CD14-positive monocyte (primary cell): ENCODE measurements around the gene DNAJC27. TPM values are rescaled to one million over a fixed set of nuclear protein-coding genes. Genes with fewer than 3 reads are reported as not detected.

Source experiments
- DNase-seq, 3 donors: peaks; one replicate each; pipeline ENCODE4 v3.0.0-alpha.2; 2011 to 2022
- H2AFZ ChIP-seq: 2 replicates; pipeline ENCODE4 v1.6.0; 2012; ENCODE audit warnings: mild to moderate bottlenecking, low read depth, low read length, inconsistent platforms; ENCODE audit not compliant: insufficient read depth, poor library complexity, severe bottlenecking
- H3K27ac ChIP-seq, 2 donors: 1 replicate in 1 of 2; 2 replicates in 1 of 2; pipeline ENCODE4 v1.5.1; 2012 to 2013; ENCODE audit warnings: low read length in 2 of 2, control low read depth in 1 of 2, inconsistent platforms in 1 of 2, low read depth in 1 of 2, mild to moderate bottlenecking in 1 of 2
- H3K27me3 ChIP-seq, 2 donors: one replicate each; pipeline versions ENCODE4 v1.6.0 to v1.6.1; 2011 to 2013; ENCODE audit warnings: low read length in 2 of 2; ENCODE audit not compliant: control insufficient read depth in 2 of 2, insufficient read depth in 2 of 2
- H3K36me3 ChIP-seq, 2 donors: replicated peaks in 1 of 2; 1 replicate in 1 of 2; 2 replicates in 1 of 2; pipeline versions ENCODE4 v1.5.1 to v1.6.1; 2012 to 2013; ENCODE audit warnings: low read length in 2 of 2, control low read depth in 1 of 2, inconsistent platforms in 1 of 2, mild to moderate bottlenecking in 1 of 2; ENCODE audit not compliant: insufficient read depth in 2 of 2, control insufficient read depth in 1 of 2
- H3K4me1 ChIP-seq, 2 donors: 1 replicate in 1 of 2; 2 replicates in 1 of 2; pipeline versions ENCODE4 v1.5.1 to v1.6.1; 2012 to 2013; ENCODE audit warnings: low read length in 2 of 2, control low read depth in 1 of 2, inconsistent platforms in 1 of 2, mild to moderate bottlenecking in 1 of 2, moderate library complexity in 1 of 2; ENCODE audit not compliant: insufficient read depth in 2 of 2, control insufficient read depth in 1 of 2
- H3K4me2 ChIP-seq: replicated peaks from 2 replicates; pipeline ENCODE3; 2012; ENCODE audit warnings: low read length, moderate library complexity, mild to moderate bottlenecking; ENCODE audit not compliant: poor library complexity, severe bottlenecking; ENCODE audit errors: extremely low read depth
- H3K4me3 ChIP-seq, 3 experiments: fragments of 200-600 bp in 1 of 3; sonication (generic) in 1 of 3; replicated peaks in 1 of 3; 1 replicate in 2 of 3; 2 replicates in 1 of 3; pipeline ENCODE4 v1.5.1; 2011 to 2013; ENCODE audit warnings: low read length in 3 of 3, mild to moderate bottlenecking in 3 of 3, control low read depth in 2 of 3, low read depth in 2 of 3, inconsistent platforms in 1 of 3, moderate library complexity in 1 of 3
- H3K79me2 ChIP-seq: 2 replicates; pipeline ENCODE4 v1.6.0; 2012; ENCODE audit warnings: mild to moderate bottlenecking, control low read depth, inconsistent platforms, low read length, moderate library complexity; ENCODE audit not compliant: insufficient read depth
- H3K9ac ChIP-seq: 2 replicates; pipeline ENCODE4 v1.6.0; 2017; ENCODE audit warnings: low read length, mild to moderate bottlenecking; ENCODE audit not compliant: insufficient read depth, poor library complexity, severe bottlenecking
- H3K9me3 ChIP-seq, 2 donors: replicated peaks in 1 of 2; 1 replicate in 1 of 2; 2 replicates in 1 of 2; pipeline versions ENCODE4 v1.5.1 to v1.6.1; 2012 to 2013; ENCODE audit warnings: low read length in 2 of 2, control low read depth in 1 of 2; ENCODE audit not compliant: control insufficient read depth in 1 of 2, insufficient read depth in 1 of 2
- H4K20me1 ChIP-seq: 2 replicates; pipeline ENCODE4 v1.6.0; 2012; ENCODE audit warnings: mild to moderate bottlenecking, low read length, control low read depth, moderate library complexity; ENCODE audit not compliant: insufficient read depth
- H3K27ac Mint-ChIP-seq, 7 donors: one replicate each; pipeline ENCODE4 v1.8.0; 2020; ENCODE audit warnings: mild to moderate bottlenecking in 7 of 7, mixed read lengths in 7 of 7, moderate library complexity in 6 of 7, inconsistent platforms in 2 of 7
- H3K27me3 Mint-ChIP-seq, 3 donors: one replicate each; pipeline ENCODE4 v1.8.0; 2021 to 2022; ENCODE audit warnings: low read depth in 3 of 3, mild to moderate bottlenecking in 3 of 3, mixed read lengths in 3 of 3, moderate library complexity in 3 of 3, inconsistent platforms in 1 of 3
- H3K36me3 Mint-ChIP-seq, 2 donors: one replicate each; pipeline ENCODE4 v1.8.0; 2020; ENCODE audit warnings: mixed read lengths in 2 of 2, inconsistent platforms in 1 of 2, mild to moderate bottlenecking in 1 of 2
- H3K4me1 Mint-ChIP-seq: one replicate; pipeline ENCODE4 v1.8.0; 2020; ENCODE audit warnings: mild to moderate bottlenecking, mixed read lengths
- H3K4me3 Mint-ChIP-seq, 2 donors: one replicate each; pipeline ENCODE4 v1.8.0; 2020; ENCODE audit warnings: mild to moderate bottlenecking in 2 of 2, mixed read lengths in 2 of 2, moderate library complexity in 1 of 2
- H3K9me3 Mint-ChIP-seq, 7 donors: one replicate each; pipeline ENCODE4 v1.8.0; 2020 to 2022; ENCODE audit warnings: mixed read lengths in 7 of 7, mild to moderate bottlenecking in 6 of 7, moderate library complexity in 6 of 7, inconsistent platforms in 2 of 7
- CTCF ChIP-seq: fragments of 200-600 bp; IDR thresholded peaks from one replicate; pipeline ENCODE4 v1.8.0; 2022; ENCODE audit warnings: antibody characterized with exemption, mild to moderate bottlenecking
- WGBS: methylation state at CpG from one replicate; pipeline ENCODE4 v1.1.5; 2013; ENCODE audit warnings: missing lambda C conversion rate; ENCODE audit not compliant: insufficient coverage; 5-methylcytosine and 5-hydroxymethylcytosine counted together
- intact Hi-C, 2 donors: fragments of 100-400 bp; cut with micrococcal nuclease; formaldehyde crosslinking; loops; one replicate each; pipeline versions ENCODE4 v1.15.0 to v1.15.1; 2023
- polyA plus RNA-seq, 3 donors: library from polyadenylated mRNA; depleted of rRNA in 1 of 3; unstranded in 2 of 3; stranded (reverse) in 1 of 3; fragments of 300-500 nt in 2 of 3; fragments of >200 nt in 1 of 3; fragmentation: Illumina TruSeq in 2 of 3; gene quantifications; 1 replicate in 2 of 3; 2 replicates in 1 of 3; pipeline ENCODE4 v1.2.3, GENCODE V29; 2012 to 2021

The DNAJC27 gene
- polyA plus RNA-seq, 3 donors: 0.86 to 2.8 (median 2.2) TPM

- peak; percentile 4 to 42 (median 32) for DNase-seq
- H3K9me3 ChIP-seq: no peaks in the 10 kb centered on the region
- H2AFZ ChIP-seq: peak overlapping the region; percentile 82
- H3K4me1 ChIP-seq: peaks cover 16 to 22% of the 10 kb centered on the region in 2 donors
- peaks cover 0 to 12% (median 5%) of the 10 kb centered on the region in 3 donors for H3K27me3 Mint-ChIP-seq
- no peaks in the 10 kb centered on the region for H3K36me3 Mint-ChIP-seq
- peak overlapping the region; percentile 81 for H3K4me2 ChIP-seq
- WGBS: 2% methylated on average over 30 of the region's 33 CpGs
- peaks cover 6% of the 10 kb centered on the region for H3K4me1 Mint-ChIP-seq
- no peaks in the 10 kb centered on the region for H3K27me3 ChIP-seq
- peak overlapping the region in 1 of 2 donors; percentile 24 for H3K27ac ChIP-seq
- intact Hi-C loops: no loop called here
- H3K27ac Mint-ChIP-seq: peak overlapping the region in 4 of 7 donors; percentile 14 to 64 (median 19)
- no peaks in the 10 kb centered on the region for H3K36me3 ChIP-seq
- H3K4me3 ChIP-seq: peak overlapping the region; percentile 47 to 73 (median 47)
- no peaks in the 10 kb centered on the region for H4K20me1 ChIP-seq
- peak overlapping the region in 1 of 2 donors; percentile 79 for H3K4me3 Mint-ChIP-seq
- peak overlapping the region; percentile 44 for H3K9ac ChIP-seq
- H3K79me2 ChIP-seq: no peaks in the 10 kb centered on the region
- H3K9me3 Mint-ChIP-seq: no peaks in the 10 kb centered on the region
- no peak for TF ChIP-seq CTCF
These were observed 45.0 kb downstream of the DNAJC27 start for GRCh38 chr2:24926602-24927252.

- 50% methylated on average over 8 of the region's 14 CpGs for WGBS
- peak overlapping the region in 1 of 2 donors; percentile 79 for H3K4me3 Mint-ChIP-seq
- Histone ChIP-seq H3K36me3 (no peaks in the 10 kb centered on the region), H3K4me2 (peak overlapping the region; percentile 81), H3K9ac (peak overlapping the region; percentile 44), H3K4me3 (peak overlapping the region; percentile 47 to 73 (median 47)), H3K27ac (no peak overlapping the region), H3K4me1 (peaks cover 16 to 21% of the 10 kb centered on the region in 2 donors), H3K9me3 (no peaks in the 10 kb centered on the region), H4K20me1 (no peaks in the 10 kb centered on the region), H3K79me2 (no peaks in the 10 kb centered on the region), H2AFZ (peak overlapping the region; percentile 82), H3K27me3 (peaks cover 0 to 3% of the 10 kb centered on the region in 2 donors)
- peak overlapping the region in 2 of 7 donors; percentile 14 to 64 for H3K27ac Mint-ChIP-seq
- H3K4me1 Mint-ChIP-seq: peaks cover 6% of the 10 kb centered on the region
- no peaks in the 10 kb centered on the region for H3K9me3 Mint-ChIP-seq
- intact Hi-C loops: no loop called here
- no peak for TF ChIP-seq CTCF
- DNase-seq: no peak
- no peaks in the 10 kb centered on the region for H3K36me3 Mint-ChIP-seq
- peaks cover 5 to 14% (median 9%) of the 10 kb centered on the region in 3 donors for H3K27me3 Mint-ChIP-seq
These were observed 45.5 kb downstream of the DNAJC27 start for GRCh38 chr2:24926220-24926601.
